Right atrium auricular region (tissue), 2 donors: ENCODE measurements around the gene KIR2DL3. TPM values are rescaled to one million over a fixed set of nuclear protein-coding genes. Genes with fewer than 3 reads are reported as not detected.

ENCODE experiments used
- DNase-seq: peaks from one replicate; pipeline ENCODE4 v3.0.0-alpha.2; 2019; ENCODE audit warnings: low spot score
- H3K27ac ChIP-seq, 2 donors: fragments of 200-600 bp; sonication (generic); 1 replicate in 1 of 2; 2 replicates in 1 of 2; pipeline ENCODE4 v1.5.1; 2016 to 2019
- H3K27me3 ChIP-seq, 2 donors: fragments of 200-600 bp; sonication (generic); one replicate each; pipeline versions ENCODE4 v1.5.1 to v1.6.0; 2017 to 2019
- H3K36me3 ChIP-seq: fragments of 200-600 bp; sonication (generic); one replicate; pipeline ENCODE4 v1.5.1; 2016
- H3K4me1 ChIP-seq, 2 donors: fragments of 200-600 bp; sonication (generic); one replicate each; pipeline versions ENCODE4 v1.5.1 to v1.6.0; 2017 to 2019
- H3K4me3 ChIP-seq, 2 donors: fragments of 200-600 bp; sonication (generic); 1 replicate in 1 of 2; 2 replicates in 1 of 2; pipeline ENCODE4 v1.5.1; 2017 to 2019; ENCODE audit warnings: mild to moderate bottlenecking in 1 of 2, moderate library complexity in 1 of 2
- H3K9me3 ChIP-seq, 2 donors: fragments of 200-600 bp; sonication (generic); one replicate each; pipeline ENCODE4 v1.5.1; 2019
- total RNA-seq, 2 donors: library from RNA; depleted of rRNA; stranded (reverse); fragments of >200 nt; gene quantifications; one replicate each; pipeline ENCODE4 v1.1.0, GENCODE V29; 2016
- TF ChIP-seq, protein P1 (sequence below), 2 donors: fragments of 200-600 bp; sonication (generic); IDR thresholded peaks; one replicate each; pipeline ENCODE4 v1.5.1; 2019; ENCODE audit warnings: antibody characterized with exemption in 2 of 2

The KIR2DL3 gene
- total RNA-seq, 2 donors from 2014 or later: not detected

- H3K27ac ChIP-seq: no peak overlapping the region
- TF ChIP-seq, protein P1, sequence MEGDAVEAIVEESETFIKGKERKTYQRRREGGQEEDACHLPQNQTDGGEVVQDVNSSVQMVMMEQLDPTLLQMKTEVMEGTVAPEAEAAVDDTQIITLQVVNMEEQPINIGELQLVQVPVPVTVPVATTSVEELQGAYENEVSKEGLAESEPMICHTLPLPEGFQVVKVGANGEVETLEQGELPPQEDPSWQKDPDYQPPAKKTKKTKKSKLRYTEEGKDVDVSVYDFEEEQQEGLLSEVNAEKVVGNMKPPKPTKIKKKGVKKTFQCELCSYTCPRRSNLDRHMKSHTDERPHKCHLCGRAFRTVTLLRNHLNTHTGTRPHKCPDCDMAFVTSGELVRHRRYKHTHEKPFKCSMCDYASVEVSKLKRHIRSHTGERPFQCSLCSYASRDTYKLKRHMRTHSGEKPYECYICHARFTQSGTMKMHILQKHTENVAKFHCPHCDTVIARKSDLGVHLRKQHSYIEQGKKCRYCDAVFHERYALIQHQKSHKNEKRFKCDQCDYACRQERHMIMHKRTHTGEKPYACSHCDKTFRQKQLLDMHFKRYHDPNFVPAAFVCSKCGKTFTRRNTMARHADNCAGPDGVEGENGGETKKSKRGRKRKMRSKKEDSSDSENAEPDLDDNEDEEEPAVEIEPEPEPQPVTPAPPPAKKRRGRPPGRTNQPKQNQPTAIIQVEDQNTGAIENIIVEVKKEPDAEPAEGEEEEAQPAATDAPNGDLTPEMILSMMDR (IDR thresholded peaks at IDR 0.05): no peak
- H3K27me3 ChIP-seq: no peaks in the 10 kb centered on the region
- H3K4me1 ChIP-seq: no peaks in the 10 kb centered on the region
- DNase-seq: no peak
- H3K9me3 ChIP-seq: peaks cover 0 to 12% of the 10 kb centered on the region in 2 donors
- no peak overlapping the region for H3K4me3 ChIP-seq
- H3K36me3 ChIP-seq: no peaks in the 10 kb centered on the region
Measured at GRCh38 chr19:54724644-54725043, 13.7 kb upstream of the KIR2DL3 start.

GRCh38 chr19:54725321-54725720 is 13.0 kb upstream of the KIR2DL3 start:
- no peak for DNase-seq
- H3K36me3 ChIP-seq: no peaks in the 10 kb centered on the region
- H3K4me1 ChIP-seq: no peaks in the 10 kb centered on the region
- H3K9me3 ChIP-seq: peaks cover 0 to 12% of the 10 kb centered on the region in 2 donors
- H3K27me3 ChIP-seq: no peaks in the 10 kb centered on the region
- H3K4me3 ChIP-seq: no peak overlapping the region
- H3K27ac ChIP-seq: no peak overlapping the region
- TF ChIP-seq, protein P1 (IDR thresholded peaks at IDR 0.05): no peak

GRCh38 chr19:54727562-54727961 is 10.8 kb upstream of the KIR2DL3 start:
- TF ChIP-seq, protein P1 (IDR thresholded peaks at IDR 0.05): no peak
- no peaks in the 10 kb centered on the region for H3K36me3 ChIP-seq
- H3K4me1 ChIP-seq: no peaks in the 10 kb centered on the region
- H3K27ac ChIP-seq: no peak overlapping the region
- peaks cover 0 to 6% of the 10 kb centered on the region in 2 donors for H3K9me3 ChIP-seq
- peak; percentile 36 for DNase-seq
- no peak overlapping the region for H3K4me3 ChIP-seq
- no peaks in the 10 kb centered on the region for H3K27me3 ChIP-seq

DNA sequence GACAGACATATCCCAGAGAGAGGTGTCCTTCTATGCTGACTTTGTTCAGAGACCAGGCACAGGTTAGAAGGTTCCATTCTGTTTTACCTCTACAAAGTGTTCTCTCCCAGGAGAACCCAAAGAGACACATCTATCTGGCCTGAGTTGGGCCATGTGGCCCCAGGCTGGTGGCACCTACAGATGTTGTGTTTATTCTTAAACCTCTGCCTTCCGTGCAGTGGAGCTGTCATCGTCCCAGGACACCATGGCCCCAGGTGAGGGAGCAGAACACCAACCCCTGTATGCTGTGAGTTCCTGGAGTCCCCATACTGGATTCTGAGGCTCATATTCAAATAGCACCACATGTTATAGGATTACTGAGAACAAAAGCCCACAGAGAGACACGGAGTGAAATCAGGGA is 10.1 kb upstream of the KIR2DL3 start:
- peak; percentile 7 for DNase-seq
- Histone ChIP-seq H3K4me1 (no peaks in the 10 kb centered on the region), H3K27ac (no peak overlapping the region), H3K27me3 (no peaks in the 10 kb centered on the region), H3K9me3 (peaks cover 0 to 6% of the 10 kb centered on the region in 2 donors), H3K4me3 (no peak overlapping the region), H3K36me3 (no peaks in the 10 kb centered on the region)
- TF ChIP-seq, protein P1 (IDR thresholded peaks at IDR 0.05): no peak

GRCh38 chr19:54729416-54730188 is 8.7 kb upstream of the KIR2DL3 start:
- H3K36me3 ChIP-seq: no peaks in the 10 kb centered on the region
- no peaks in the 10 kb centered on the region for H3K27me3 ChIP-seq
- TF ChIP-seq, protein P1 (IDR thresholded peaks at IDR 0.05): no peak
- no peaks in the 10 kb centered on the region for H3K4me1 ChIP-seq
- peaks cover 0 to 6% of the 10 kb centered on the region in 2 donors for H3K9me3 ChIP-seq
- H3K27ac ChIP-seq: no peak overlapping the region
- DNase-seq: peak; percentile 44
- no peak overlapping the region for H3K4me3 ChIP-seq
